Sciatic nerve (tissue), 2 donors: ENCODE measurements around the gene IL1R2. TPM values are rescaled to one million over a fixed set of nuclear protein-coding genes. Genes with fewer than 3 reads are reported as not detected.

Experiments
- ATAC-seq: fragments of 200-7000 bp; cut with Tn5 transposase; one replicate; pipeline ENCODE4 v1.9.1; 2020; ENCODE audit warnings: mild to moderate bottlenecking, moderate library complexity
- DNase-seq: peaks from one replicate; pipeline ENCODE4 v3.0.0-alpha.2; 2020; ENCODE audit warnings: low spot score
- intact Hi-C: fragments of 100-400 bp; cut with DNase I; formaldehyde crosslinking; loops from one replicate; pipeline ENCODE4 v1.14.2; 2022
- total RNA-seq: library from RNA; stranded (reverse); fragmentation: NEBNext Ultra II Directional; extraction: Animal tissue kit (Norgen Biotek cat#: 25700); gene quantifications from one replicate; pipeline ENCODE4 v1.2.1, GENCODE V29; 2021
- donor health status: DM: no; HTN: no; CAD: no.
- donor health status: DM: no; HTN: no; CAD: no.

The IL1R2 gene
- total RNA-seq, result 5.7 TPM

- DNase-seq (no peak), ATAC-seq (peak; percentile 64)
- intact Hi-C loops, result no loop called here
Observed at GRCh38 chr2:101991721-101992145, at the start of gene IL1R2. Gene IL1R2, plus strand, starts transcription at chr2:101991960. Its CDS starts 16,616 bp downstream, at chr2:102008576.

GRCh38 chr2:101942851-101943250 is 48.9 kb upstream of the IL1R2 start:
- DNase-seq, result no peak
- ATAC-seq, result peak; percentile 84
- intact Hi-C loops, result no loop called here

- ATAC-seq (peak; percentile 30), DNase-seq (no peak)
- intact Hi-C loops, result no loop called here
Observed at GRCh38 chr2:101946372-101947039, 45.3 kb upstream of the IL1R2 start.

GRCh38 chr2:101947374-101947773 is 44.4 kb upstream of the IL1R2 start:
- no peak for ATAC-seq

GRCh38 chr2:101948625-101949155 is 43.1 kb upstream of the IL1R2 start:
- DNase-seq (no peak), ATAC-seq (no peak)
- intact Hi-C loops, result no loop called here

More at GRCh38 chr2:101947374-101947773, 44.4 kb upstream of the IL1R2 start:
- intact Hi-C loops, result no loop called here
- DNase-seq, result no peak

GRCh38 chr2:101949304-101949703 is 42.5 kb upstream of the IL1R2 start:
- no peak for ATAC-seq
- intact Hi-C loops, result no loop called here
- DNase-seq, result no peak

GRCh38 chr2:101951296-101951695 is 40.5 kb upstream of the IL1R2 start:
- ATAC-seq (no peak), DNase-seq (no peak)
- intact Hi-C loops, result no loop called here

- no peak for ATAC-seq
- DNase-seq, result no peak
- intact Hi-C loops, result no loop called here
Observed at GRCh38 chr2:101952551-101952950, 39.2 kb upstream of the IL1R2 start.

GRCh38 chr2:101956465-101957438 is 35.0 kb upstream of the IL1R2 start:
- intact Hi-C loops, result no loop called here
- no peak for DNase-seq
- no peak for ATAC-seq

GRCh38 chr2:101958061-101958460 is 33.7 kb upstream of the IL1R2 start:
- intact Hi-C loops, result no loop called here
- no peak for ATAC-seq
- no peak for DNase-seq

- ATAC-seq, result no peak
- no peak for DNase-seq
- intact Hi-C loops, result no loop called here
Observed at GRCh38 chr2:101960819-101961337, 30.9 kb upstream of the IL1R2 start.

GRCh38 chr2:101961338-101962191 is 30.2 kb upstream of the IL1R2 start:
- intact Hi-C loops, result no loop called here
- DNase-seq, result peak; percentile 85
- peak; percentile 94 for ATAC-seq

GRCh38 chr2:101962309-101962708 is 29.5 kb upstream of the IL1R2 start:
- intact Hi-C loops, result no loop called here
- ATAC-seq, result peak; percentile 4
- DNase-seq, result no peak

GRCh38 chr2:101963198-101963597 is 28.6 kb upstream of the IL1R2 start:
- DNase-seq (no peak), ATAC-seq (no peak)
- intact Hi-C loops, result no loop called here

- ATAC-seq (peak; percentile 50), DNase-seq (no peak)
- intact Hi-C loops, result no loop called here
Observed at GRCh38 chr2:101967826-101968513, 23.8 kb upstream of the IL1R2 start.

GRCh38 chr2:101969723-101970122 is 22.0 kb upstream of the IL1R2 start:
- ATAC-seq, result no peak
- DNase-seq, result no peak
- intact Hi-C loops, result no loop called here

GRCh38 chr2:101970901-101971300 is 20.9 kb upstream of the IL1R2 start:
- no peak for ATAC-seq
- intact Hi-C loops, result no loop called here
- no peak for DNase-seq

GRCh38 chr2:101971836-101972235 is 19.9 kb upstream of the IL1R2 start:
- intact Hi-C loops, result no loop called here
- no peak for ATAC-seq
- no peak for DNase-seq
